SK-N-SH (cell line): ENCODE data around the gene ELOVL1. TPM values are rescaled to one million over a fixed set of nuclear protein-coding genes. Genes with fewer than 3 reads are reported as not detected.
A peak's percentile ranks its signal among the peaks of the same experiment; 100 is the strongest.

Source experiments
- CTCF ChIA-PET: fragments of 300-600, 350-600 bp; formaldehyde crosslinking; extraction: SDS; loops from one replicate; lab custom pipeline; 2021; lab: Yijun Ruan, JAX
- POLR2A ChIA-PET: fragments of 350-600 bp; sonication (Branson Sonifier 250); formaldehyde crosslinking; extraction: SDS; loops from one replicate; lab custom pipeline; 2020; ENCODE audit warnings: antibody characterized with exemption, inconsistent platforms; lab: Yijun Ruan, JAX
- DNase-seq: peaks from one replicate; pipeline ENCODE4 v3.0.0; 2012
- H2AFZ ChIP-seq: fragments of 200-600 bp; sonication (generic); 2 replicates; pipeline ENCODE4 v1.8.1; 2016; ENCODE audit warnings: antibody characterized with exemption, mild to moderate bottlenecking, low read depth
- H3F3A ChIP-seq: fragments of 200-600 bp; sonication (generic); replicated peaks from 2 replicates; pipeline ENCODE3; 2016; ENCODE audit warnings: antibody characterized with exemption, mild to moderate bottlenecking; ENCODE audit not compliant: insufficient read depth
- H3K27ac ChIP-seq, 2 experiments: fragments of 200-500 bp in 1 of 2; fragments of 200-600 bp in 1 of 2; sonication (Bioruptor generic) in 1 of 2; sonication (generic), shearing (Covaris generic) in 1 of 2; 2 replicates each; pipeline versions ENCODE4 v1.5.1 to v1.6.1; 2014 to 2016; ENCODE audit warnings: low read depth in 2 of 2, inconsistent platforms in 1 of 2, low read length in 1 of 2, mild to moderate bottlenecking in 1 of 2, mixed read lengths in 1 of 2
- H3K27me3 ChIP-seq: fragments of 200-600 bp; sonication (generic), shearing (Covaris generic); 2 replicates; pipeline ENCODE4 v1.6.1; 2016; ENCODE audit warnings: mixed run types; ENCODE audit not compliant: insufficient read depth
- H3K36me3 ChIP-seq, 2 experiments: fragments of 200-500 bp in 1 of 2; fragments of 200-600 bp in 1 of 2; sonication (Bioruptor generic) in 1 of 2; sonication (generic) in 1 of 2; replicated peaks in 1 of 2; 2 replicates each; pipeline versions ENCODE3 to v1.5.1; 2014 to 2016; ENCODE audit warnings: low read length in 1 of 2, mild to moderate bottlenecking in 1 of 2; ENCODE audit not compliant: insufficient read depth in 2 of 2, control insufficient read depth in 1 of 2
- H3K4me1 ChIP-seq, 2 experiments: fragments of 200-500 bp in 1 of 2; fragments of 200-600 bp in 1 of 2; sonication (Bioruptor generic) in 1 of 2; sonication (generic), shearing (Covaris generic) in 1 of 2; 2 replicates each; pipeline versions ENCODE4 v1.5.1 to v1.6.1; 2014 to 2016; ENCODE audit warnings: low read depth in 1 of 2, low read length in 1 of 2, mixed run types in 1 of 2; ENCODE audit not compliant: insufficient read depth in 2 of 2, control insufficient read depth in 1 of 2
- H3K4me2 ChIP-seq: fragments of 200-600 bp; sonication (generic), shearing (Covaris generic); 2 replicates; pipeline ENCODE4 v1.6.1; 2017; ENCODE audit warnings: mixed run types
- H3K4me3 ChIP-seq, 2 experiments: fragments of 200-500 bp in 1 of 2; fragments of 200-600 bp in 1 of 2; sonication (Bioruptor generic) in 1 of 2; sonication (generic), shearing (Covaris generic) in 1 of 2; 2 replicates each; pipeline versions ENCODE4 v1.5.1 to v1.8.1; 2014 to 2016; ENCODE audit warnings: low read depth in 2 of 2, inconsistent platforms in 1 of 2, low read length in 1 of 2, mild to moderate bottlenecking in 1 of 2, mixed read lengths in 1 of 2, moderate library complexity in 1 of 2
- H3K79me2 ChIP-seq: fragments of 200-600 bp; sonication (generic); 2 replicates; pipeline ENCODE4 v1.8.1; 2017; ENCODE audit warnings: mild to moderate bottlenecking; ENCODE audit not compliant: insufficient read depth
- H3K9ac ChIP-seq: fragments of 200-600 bp; sonication (generic); 2 replicates; pipeline ENCODE4 v1.6.1; 2017; ENCODE audit warnings: mixed run types
- H3K9me2 ChIP-seq: fragments of 200-600 bp; sonication (generic); 2 replicates; pipeline ENCODE4 v1.6.1; 2017; ENCODE audit warnings: mixed run types
- H3K9me3 ChIP-seq: fragments of 200-600 bp; sonication (generic); 2 replicates; pipeline ENCODE4 v1.6.1; 2017; ENCODE audit warnings: mixed run types, mild to moderate bottlenecking, moderate library complexity
- H4K20me1 ChIP-seq: fragments of 200-600 bp; sonication (generic); 2 replicates; pipeline ENCODE4 v1.6.1; 2017; ENCODE audit warnings: mild to moderate bottlenecking, mixed run types; ENCODE audit not compliant: insufficient read depth
- CTCF ChIP-seq: fragments of 200-600 bp; sonication (generic); IDR thresholded peaks from 2 replicates; pipeline ENCODE4 v1.6.1; 2017; ENCODE audit warnings: antibody characterized with exemption, mild to moderate bottlenecking, moderate library complexity
- ELF1 ChIP-seq: IDR thresholded peaks from 2 replicates; pipeline ENCODE4 v1.4.0; 2012
- EZH2phosphoT487 ChIP-seq: fragments of 200-600 bp; sonication (generic); IDR thresholded peaks from 2 replicates; pipeline ENCODE4 v1.6.1; 2017; ENCODE audit warnings: low read depth, mixed run types, mild to moderate bottlenecking, antibody characterized with exemption, moderate library complexity, borderline replicate concordance
- FOSL2 ChIP-seq: IDR thresholded peaks from 2 replicates; pipeline ENCODE4 v1.4.0; 2012; ENCODE audit warnings: low read depth, mild to moderate bottlenecking, moderate library complexity, borderline replicate concordance
- GATA2 ChIP-seq: sonication (generic); formaldehyde crosslinking; IDR thresholded peaks from 2 replicates; pipeline ENCODE4 v1.5.0; 2020; ENCODE audit warnings: mild to moderate bottlenecking, missing genetic modification reagents
- JUND ChIP-seq: IDR thresholded peaks from 2 replicates; pipeline ENCODE4 v1.4.0; 2012
- MAX ChIP-seq: IDR thresholded peaks from 2 replicates; pipeline ENCODE4 v1.4.0; 2012; ENCODE audit warnings: low read depth
- MEF2A ChIP-seq: IDR thresholded peaks from 2 replicates; pipeline ENCODE4 v1.4.0; 2012; ENCODE audit warnings: low read depth, borderline replicate concordance
- MXI1 ChIP-seq: IDR thresholded peaks from 2 replicates; pipeline ENCODE4 v1.6.1; 2012; ENCODE audit warnings: mild to moderate bottlenecking, low read depth, low read length, improper control_type of control experiment
- NFIC ChIP-seq: IDR thresholded peaks from 2 replicates; pipeline ENCODE4 v1.4.0; 2012; ENCODE audit warnings: borderline replicate concordance
- PBX3 ChIP-seq: IDR thresholded peaks from 2 replicates; pipeline ENCODE4; 2012
- POLR2AphosphoS5 ChIP-seq: IDR thresholded peaks from 2 replicates; pipeline ENCODE4 v1.6.1; 2012; ENCODE audit warnings: low read depth, low read length
- RXRA ChIP-seq: IDR thresholded peaks from 2 replicates; pipeline ENCODE4 v1.4.0; 2012; ENCODE audit warnings: low read depth, mild to moderate bottlenecking, borderline replicate concordance
- TAF1 ChIP-seq: IDR thresholded peaks from 2 replicates; pipeline ENCODE4 v1.6.1; 2012; ENCODE audit warnings: low read depth, mild to moderate bottlenecking, low read length, moderate library complexity, borderline replicate concordance
- WGBS: methylation state at CpG from one replicate; pipeline ENCODE4 v1.1.6; 2017; ENCODE audit warnings: low lambda C conversion rate; 5-methylcytosine and 5-hydroxymethylcytosine counted together
- polyA plus RNA-seq, 3 experiments: library from polyadenylated mRNA; depleted of rRNA; stranded (reverse); fragments of >200 nt; gene quantifications; 2 replicates each; pipeline ENCODE4 v1.2.3, GENCODE V29; 2012

The ELOVL1 gene
- polyA plus RNA-seq, 1 of the 3 experiments (the other 2 are of a cell fraction) = 127 TPM

- peaks cover 13 to 21% of the 10 kb centered on the region in 2 experiments; a peak in 3 of 4 replicates for H3K4me1 ChIP-seq
- no peaks in the 10 kb centered on the region for H4K20me1 ChIP-seq
- H3K27me3 ChIP-seq = no peaks in the 10 kb centered on the region
- H3K79me2 ChIP-seq = peaks cover 66% of the 10 kb centered on the region
- H3K9ac ChIP-seq = peak overlapping the region; percentile 75
- H2AFZ ChIP-seq = 0 out of 2 replicates have a peak overlapping the region, but pooled peaks have one; percentile 19
- POLR2A ChIA-PET = interaction anchor here (0.8 to 1.8 kb wide), 3 partner anchors 10 to 14 kb away, joined by 3 to 8 read pairs (median 3); partner anchors contain the start of gene CDC20
- 1% methylated on average over 5 of the region's 6 CpGs for WGBS
- H3K36me3 ChIP-seq = peaks cover 18 to 27% of the 10 kb centered on the region in 2 experiments
- TF ChIP-seq POLR2AphosphoS5 = no peak
- TF ChIP-seq JUND = no peak
- no peak for TF ChIP-seq CTCF
- no peak for DNase-seq
- CTCF ChIA-PET = interaction anchor here (0.8 to 1.7 kb wide), 5 partner anchors 8 to 142 kb away, joined by 3 to 9 read pairs (median 4); partner anchors contain the start of gene CDC20
- no peaks in the 10 kb centered on the region for H3K9me2 ChIP-seq
- no peaks in the 10 kb centered on the region for H3K9me3 ChIP-seq
- H3K4me3 ChIP-seq = peak overlapping the region; percentile 66 to 73
- H3K4me2 ChIP-seq = peak overlapping the region; percentile 81
- peak overlapping the region; percentile 74 to 92 for H3K27ac ChIP-seq
- peaks cover 43% of the 10 kb centered on the region for H3F3A ChIP-seq
These were observed 822 bp upstream of the ELOVL1 start for GRCh38 chr1:43368646-43369020.

GRCh38 chr1:43367026-43367903, 546 bp downstream of the ELOVL1 start:
- Histone ChIP-seq H3K9me2 (no peaks in the 10 kb centered on the region), H3K27ac (peak overlapping the region; percentile 74 to 80), H3K27me3 (no peaks in the 10 kb centered on the region), H2AFZ (no peak overlapping the region), H3F3A (peaks cover 43% of the 10 kb centered on the region), H3K79me2 (peaks cover 76% of the 10 kb centered on the region), H3K9ac (peak overlapping the region; percentile 75), H3K4me1 (peaks cover 12 to 13% of the 10 kb centered on the region in 2 experiments; a peak in 3 of 4 replicates), H3K9me3 (no peaks in the 10 kb centered on the region), H3K4me3 (peak overlapping the region; percentile 66 to 73), H3K36me3 (peaks cover 28 to 32% of the 10 kb centered on the region in 2 experiments), H3K4me2 (peak overlapping the region; percentile 81), H4K20me1 (no peaks in the 10 kb centered on the region)
- TF ChIP-seq MXI1 = 0 out of 2 replicates have a peak, but pooled peaks have one; percentile 23
- TF ChIP-seq RXRA = no peak
- CTCF ChIA-PET = interaction anchor here (1.7 kb wide), 1 partner anchor 9 kb away, joined by 9 read pairs; the partner anchor contains the start of gene CDC20
- peak; percentile 74 for DNase-seq
- POLR2A ChIA-PET = interaction anchor here (1.8 kb wide), 1 partner anchor 9 kb away, joined by 8 read pairs; the partner anchor contains the start of gene CDC20
- WGBS = 7% methylated on average over 22 of the region's 48 CpGs

GRCh38 chr1:43366601-43367025, 1.2 kb downstream of the ELOVL1 start:
- H3K4me3 ChIP-seq = peak overlapping the region; percentile 66 to 73
- peaks cover 13 to 15% of the 10 kb centered on the region in 2 experiments; a peak in 3 of 4 replicates for H3K4me1 ChIP-seq
- H4K20me1 ChIP-seq = no peaks in the 10 kb centered on the region
- peak overlapping the region; percentile 75 for H3K9ac ChIP-seq
- peaks cover 34 to 38% of the 10 kb centered on the region in 2 experiments for H3K36me3 ChIP-seq
- no peaks in the 10 kb centered on the region for H3K9me3 ChIP-seq
- ChIA-PET CTCF (no interaction called here), POLR2A (no interaction called here)
- no peaks in the 10 kb centered on the region for H3K27me3 ChIP-seq
- peaks cover 41% of the 10 kb centered on the region for H3F3A ChIP-seq
- H3K9me2 ChIP-seq = no peaks in the 10 kb centered on the region
- DNase-seq = no peak
- no peak overlapping the region for H3K27ac ChIP-seq
- no peak overlapping the region for H2AFZ ChIP-seq
- WGBS = 48% methylated on average over 4 of the region's 5 CpGs
- H3K4me2 ChIP-seq = peak overlapping the region; percentile 81
- peaks cover 82% of the 10 kb centered on the region for H3K79me2 ChIP-seq
- no peak for TF ChIP-seq NFIC
- TF ChIP-seq TAF1 = no peak
- no peak for TF ChIP-seq PBX3
- TF ChIP-seq EZH2phosphoT487 = no peak
- TF ChIP-seq ELF1 = no peak
- no peak for TF ChIP-seq MXI1
- no peak for TF ChIP-seq MEF2A
- TF ChIP-seq GATA2 (CRISPR knock-in tag) = no peak
- TF ChIP-seq MAX = no peak
- no peak for TF ChIP-seq CTCF
- no peak for TF ChIP-seq FOSL2
